ENCODE measurements around the gene PERM1. TPM values are rescaled to one million over a fixed set of nuclear protein-coding genes. Genes with fewer than 3 reads are reported as not detected.

PERM1 gene
- total and polyA plus RNA-seq, 2 of the 13 experiments (the other 11 are each of a cell fraction or from before 2014, with no cell fraction given): 0.04 to 0.29 TPM

DNA sequence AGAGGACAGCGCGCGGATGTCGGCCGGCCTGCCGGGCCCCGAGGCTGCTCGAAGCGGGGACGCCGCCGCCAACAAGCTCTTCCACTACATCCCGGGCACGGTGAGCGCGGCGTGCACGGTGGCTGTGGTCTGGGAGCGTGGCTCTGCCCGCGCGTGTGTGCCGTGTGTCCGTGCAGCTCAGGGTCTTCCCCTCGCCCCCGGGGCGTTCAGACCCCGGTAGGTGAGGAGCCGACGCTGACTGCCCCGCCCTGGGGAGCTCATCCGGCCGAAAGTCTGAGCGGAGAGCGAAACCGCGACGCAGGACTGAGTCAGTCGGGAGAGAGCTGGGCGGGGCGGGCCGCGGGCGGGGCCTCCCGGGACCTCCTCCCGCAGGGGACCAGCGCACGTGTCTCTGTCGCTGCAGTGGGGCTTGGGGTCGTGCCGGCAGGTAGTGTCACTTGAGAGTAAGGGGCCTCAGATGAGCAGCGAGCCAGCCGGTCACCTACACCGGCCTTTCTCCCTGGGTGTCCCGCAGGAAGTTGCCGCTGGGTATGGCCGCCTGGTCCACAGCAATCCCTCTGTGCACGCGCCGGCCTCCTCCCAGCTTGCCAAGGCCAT lies 15.1 kb downstream of the PERM1 start (continued):
- TF ChIP-seq, protein P1, sequence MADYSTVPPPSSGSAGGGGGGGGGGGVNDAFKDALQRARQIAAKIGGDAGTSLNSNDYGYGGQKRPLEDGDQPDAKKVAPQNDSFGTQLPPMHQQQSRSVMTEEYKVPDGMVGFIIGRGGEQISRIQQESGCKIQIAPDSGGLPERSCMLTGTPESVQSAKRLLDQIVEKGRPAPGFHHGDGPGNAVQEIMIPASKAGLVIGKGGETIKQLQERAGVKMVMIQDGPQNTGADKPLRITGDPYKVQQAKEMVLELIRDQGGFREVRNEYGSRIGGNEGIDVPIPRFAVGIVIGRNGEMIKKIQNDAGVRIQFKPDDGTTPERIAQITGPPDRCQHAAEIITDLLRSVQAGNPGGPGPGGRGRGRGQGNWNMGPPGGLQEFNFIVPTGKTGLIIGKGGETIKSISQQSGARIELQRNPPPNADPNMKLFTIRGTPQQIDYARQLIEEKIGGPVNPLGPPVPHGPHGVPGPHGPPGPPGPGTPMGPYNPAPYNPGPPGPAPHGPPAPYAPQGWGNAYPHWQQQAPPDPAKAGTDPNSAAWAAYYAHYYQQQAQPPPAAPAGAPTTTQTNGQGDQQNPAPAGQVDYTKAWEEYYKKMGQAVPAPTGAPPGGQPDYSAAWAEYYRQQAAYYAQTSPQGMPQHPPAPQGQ (CRISPR knock-in tag; IDR thresholded peaks at IDR 0.05; ENCODE audit: borderline replicate concordance): no peak
- no peak for TF ChIP-seq NRL (CRISPR knock-in tag; IDR thresholded peaks at IDR 0.05; ENCODE audit: borderline replicate concordance)
- TF ChIP-seq, protein P2, sequence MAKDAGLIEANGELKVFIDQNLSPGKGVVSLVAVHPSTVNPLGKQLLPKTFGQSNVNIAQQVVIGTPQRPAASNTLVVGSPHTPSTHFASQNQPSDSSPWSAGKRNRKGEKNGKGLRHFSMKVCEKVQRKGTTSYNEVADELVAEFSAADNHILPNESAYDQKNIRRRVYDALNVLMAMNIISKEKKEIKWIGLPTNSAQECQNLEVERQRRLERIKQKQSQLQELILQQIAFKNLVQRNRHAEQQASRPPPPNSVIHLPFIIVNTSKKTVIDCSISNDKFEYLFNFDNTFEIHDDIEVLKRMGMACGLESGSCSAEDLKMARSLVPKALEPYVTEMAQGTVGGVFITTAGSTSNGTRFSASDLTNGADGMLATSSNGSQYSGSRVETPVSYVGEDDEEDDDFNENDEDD (CRISPR knock-in tag; IDR thresholded peaks at IDR 0.05; ENCODE audit: borderline replicate concordance): peak; percentile 33; the same call in 1 of the 2 replicates
- peak; percentile 35; the same call in 1 of the 2 replicates for TF ChIP-seq KMT2B (CRISPR knock-in tag; IDR thresholded peaks at IDR 0.05)
- no peak for TF ChIP-seq ZMAT3 (CRISPR knock-in tag; conservative IDR thresholded peaks at IDR 0.05)
- no peak for TF ChIP-seq ZNF550 (CRISPR knock-in tag; IDR thresholded peaks at IDR 0.05; ENCODE audit: borderline replicate concordance)
- no peak for TF ChIP-seq MED13 (CRISPR knock-in tag; IDR thresholded peaks at IDR 0.05)
- TF ChIP-seq, protein P3, sequence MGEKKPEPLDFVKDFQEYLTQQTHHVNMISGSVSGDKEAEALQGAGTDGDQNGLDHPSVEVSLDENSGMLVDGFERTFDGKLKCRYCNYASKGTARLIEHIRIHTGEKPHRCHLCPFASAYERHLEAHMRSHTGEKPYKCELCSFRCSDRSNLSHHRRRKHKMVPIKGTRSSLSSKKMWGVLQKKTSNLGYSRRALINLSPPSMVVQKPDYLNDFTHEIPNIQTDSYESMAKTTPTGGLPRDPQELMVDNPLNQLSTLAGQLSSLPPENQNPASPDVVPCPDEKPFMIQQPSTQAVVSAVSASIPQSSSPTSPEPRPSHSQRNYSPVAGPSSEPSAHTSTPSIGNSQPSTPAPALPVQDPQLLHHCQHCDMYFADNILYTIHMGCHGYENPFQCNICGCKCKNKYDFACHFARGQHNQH (CRISPR knock-in tag; IDR thresholded peaks at IDR 0.05): 0 out of 2 replicates have a peak, but pooled peaks have one; percentile 23
- no peak for TF ChIP-seq ZNF83 (CRISPR knock-in tag; IDR thresholded peaks at IDR 0.05; ENCODE audit: borderline replicate concordance)
- TF ChIP-seq SAFB2 (CRISPR knock-in tag; IDR thresholded peaks at IDR 0.05; ENCODE audit: borderline replicate concordance, low read depth): 0 out of 2 replicates have a peak, but pooled peaks have one; percentile 65
- no peak for TF ChIP-seq CCAR2 (optimal IDR thresholded peaks at IDR 0.05; ENCODE audit: low read depth, low read length)
- TF ChIP-seq, protein P4, sequence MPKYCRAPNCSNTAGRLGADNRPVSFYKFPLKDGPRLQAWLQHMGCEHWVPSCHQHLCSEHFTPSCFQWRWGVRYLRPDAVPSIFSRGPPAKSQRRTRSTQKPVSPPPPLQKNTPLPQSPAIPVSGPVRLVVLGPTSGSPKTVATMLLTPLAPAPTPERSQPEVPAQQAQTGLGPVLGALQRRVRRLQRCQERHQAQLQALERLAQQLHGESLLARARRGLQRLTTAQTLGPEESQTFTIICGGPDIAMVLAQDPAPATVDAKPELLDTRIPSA (CRISPR knock-in tag; IDR thresholded peaks at IDR 0.05; ENCODE audit: borderline replicate concordance): no peak
- TF ChIP-seq, protein P5, sequence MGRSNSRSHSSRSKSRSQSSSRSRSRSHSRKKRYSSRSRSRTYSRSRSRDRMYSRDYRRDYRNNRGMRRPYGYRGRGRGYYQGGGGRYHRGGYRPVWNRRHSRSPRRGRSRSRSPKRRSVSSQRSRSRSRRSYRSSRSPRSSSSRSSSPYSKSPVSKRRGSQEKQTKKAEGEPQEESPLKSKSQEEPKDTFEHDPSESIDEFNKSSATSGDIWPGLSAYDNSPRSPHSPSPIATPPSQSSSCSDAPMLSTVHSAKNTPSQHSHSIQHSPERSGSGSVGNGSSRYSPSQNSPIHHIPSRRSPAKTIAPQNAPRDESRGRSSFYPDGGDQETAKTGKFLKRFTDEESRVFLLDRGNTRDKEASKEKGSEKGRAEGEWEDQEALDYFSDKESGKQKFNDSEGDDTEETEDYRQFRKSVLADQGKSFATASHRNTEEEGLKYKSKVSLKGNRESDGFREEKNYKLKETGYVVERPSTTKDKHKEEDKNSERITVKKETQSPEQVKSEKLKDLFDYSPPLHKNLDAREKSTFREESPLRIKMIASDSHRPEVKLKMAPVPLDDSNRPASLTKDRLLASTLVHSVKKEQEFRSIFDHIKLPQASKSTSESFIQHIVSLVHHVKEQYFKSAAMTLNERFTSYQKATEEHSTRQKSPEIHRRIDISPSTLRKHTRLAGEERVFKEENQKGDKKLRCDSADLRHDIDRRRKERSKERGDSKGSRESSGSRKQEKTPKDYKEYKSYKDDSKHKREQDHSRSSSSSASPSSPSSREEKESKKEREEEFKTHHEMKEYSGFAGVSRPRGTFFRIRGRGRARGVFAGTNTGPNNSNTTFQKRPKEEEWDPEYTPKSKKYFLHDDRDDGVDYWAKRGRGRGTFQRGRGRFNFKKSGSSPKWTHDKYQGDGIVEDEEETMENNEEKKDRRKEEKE (IDR thresholded peaks at IDR 0.05): no peak
- 0 out of 2 replicates have a peak, but pooled peaks have one; percentile 69 for TF ChIP-seq BRCA1 (CRISPR knock-in tag; IDR thresholded peaks at IDR 0.05)
- no peak for TF ChIP-seq PHB2 (IDR thresholded peaks at IDR 0.05; ENCODE audit: partially characterized antibody)
- 0 out of 2 replicates have a peak, but pooled peaks have one; percentile 31 for TF ChIP-seq ZNF563 (CRISPR knock-in tag; IDR thresholded peaks at IDR 0.05)
- TF ChIP-seq GATAD1 (CRISPR knock-in tag; IDR thresholded peaks at IDR 0.05): 0 out of 2 replicates have a peak, but pooled peaks have one; percentile 22
- TF ChIP-seq SATB2 (CRISPR knock-in tag; IDR thresholded peaks at IDR 0.05): peak; percentile 15; the same call in 1 of the 2 replicates
- peak; percentile 19; the same call in 1 of the 2 replicates for TF ChIP-seq ZNF788 (CRISPR knock-in tag; IDR thresholded peaks at IDR 0.05; ENCODE audit: borderline replicate concordance)
- peak; percentile 70; the same call in 1 of the 2 replicates for TF ChIP-seq CCDC6 (CRISPR knock-in tag; IDR thresholded peaks at IDR 0.05)
